Measurements from ENCODE around the gene TDRD6.

TDRD6 gene

GRCh38 chr6:46688117-46688965 lies 656 bp downstream of the TDRD6 start:
- no peak for DNase-seq (ENCODE audit: low read depth)

GRCh38 chr6:46688966-46689335 lies 1.3 kb downstream of the TDRD6 start:
- DNase-seq (ENCODE audit: low read depth), result no peak

GRCh38 chr6:46689657-46690056 lies 2.0 kb downstream of the TDRD6 start:
- no peak for DNase-seq (ENCODE audit: low read depth)

GRCh38 chr6:46690141-46690755 lies 2.6 kb downstream of the TDRD6 start:
- no peak for DNase-seq (ENCODE audit: low read depth)

GRCh38 chr6:46690911-46691451 lies 3.3 kb downstream of the TDRD6 start:
- no peak for DNase-seq (ENCODE audit: low read depth)

GRCh38 chr6:46699970-46700369 lies 12.3 kb downstream of the TDRD6 start:
- DNase-seq (ENCODE audit: low read depth), result no peak

GRCh38 chr6:46704562-46704961 lies 16.9 kb downstream of the TDRD6 start:
- no peak for DNase-seq (ENCODE audit: low read depth)

GRCh38 chr6:46706464-46706863 lies 18.8 kb downstream of the TDRD6 start:
- no peak for DNase-seq (ENCODE audit: low read depth)

GRCh38 chr6:46711491-46711890 lies 23.8 kb downstream of the TDRD6 start:
- DNase-seq (ENCODE audit: low read depth), result no peak

GRCh38 chr6:46715141-46715540 lies 27.5 kb downstream of the TDRD6 start:
- DNase-seq (ENCODE audit: low read depth), result no peak

- no peak for DNase-seq (ENCODE audit: low read depth)
Measured at GRCh38 chr6:46719099-46719498, 31.4 kb downstream of the TDRD6 start.

GRCh38 chr6:46720401-46720800 lies 32.7 kb downstream of the TDRD6 start:
- no peak for DNase-seq (ENCODE audit: low read depth)

GRCh38 chr6:46729787-46730326 lies 42.2 kb downstream of the TDRD6 start:
- DNase-seq (ENCODE audit: low read depth), result no peak

GRCh38 chr6:46730921-46731461 lies 43.3 kb downstream of the TDRD6 start:
- DNase-seq (ENCODE audit: low read depth), result no peak

- no peak for DNase-seq (ENCODE audit: low read depth)
Measured at GRCh38 chr6:46733341-46733801, 45.7 kb downstream of the TDRD6 start.

- no peak for DNase-seq (ENCODE audit: low read depth)
Measured at GRCh38 chr6:46734867-46735719, 47.4 kb downstream of the TDRD6 start, which contains the start of gene PLA2G7. TSS of gene PLA2G7 (minus strand) at chr6:46735375. CDS start at chr6:46722891, 12,484 bp downstream.

- DNase-seq (ENCODE audit: low read depth), result no peak
Measured at GRCh38 chr6:46735720-46736031, 48.0 kb downstream of the TDRD6 start.

- DNase-seq (ENCODE audit: low read depth), result no peak
Measured at GRCh38 chr6:46736906-46737305, 49.2 kb downstream of the TDRD6 start.

GRCh38 chr6:46741482-46741881 lies 53.8 kb downstream of the TDRD6 start:
- DNase-seq (ENCODE audit: low read depth), result no peak

- no peak for DNase-seq (ENCODE audit: low read depth)
Measured at GRCh38 chr6:46741910-46742309, 54.2 kb downstream of the TDRD6 start.

GRCh38 chr6:46743425-46744158 lies 55.9 kb downstream of the TDRD6 start:
- no peak for DNase-seq (ENCODE audit: low read depth)
